GM13977 (cell line): ENCODE measurements around the gene LIMS1.
A peak's percentile ranks its signal among the peaks of the same experiment; 100 is the strongest.

ENCODE experiments used
- DNase-seq: peaks from one replicate; pipeline ENCODE4 v3.0.0; 2012; ENCODE audit warnings: low spot score
- in situ Hi-C: fragments of 300-500 bp; cut with MboI; formaldehyde crosslinking; loops from one replicate; pipeline ENCODE4 v1.12.0; 2022; ENCODE audit warnings: low sequenced_read_pairs, low pct_unique_long_range_greater_than_20kb, mixed read lengths, inconsistent platforms; ENCODE audit not compliant: unreplicated experiment
- TF ChIP-seq, protein P1 (sequence below): IDR thresholded peaks from 2 replicates; pipeline ENCODE4 v1.5.1; 2012; ENCODE audit warnings: mild to moderate bottlenecking, control low read depth; ENCODE audit not compliant: insufficient read depth; ENCODE audit errors: extremely low read depth, missing control alignments

The LIMS1 gene

DNA sequence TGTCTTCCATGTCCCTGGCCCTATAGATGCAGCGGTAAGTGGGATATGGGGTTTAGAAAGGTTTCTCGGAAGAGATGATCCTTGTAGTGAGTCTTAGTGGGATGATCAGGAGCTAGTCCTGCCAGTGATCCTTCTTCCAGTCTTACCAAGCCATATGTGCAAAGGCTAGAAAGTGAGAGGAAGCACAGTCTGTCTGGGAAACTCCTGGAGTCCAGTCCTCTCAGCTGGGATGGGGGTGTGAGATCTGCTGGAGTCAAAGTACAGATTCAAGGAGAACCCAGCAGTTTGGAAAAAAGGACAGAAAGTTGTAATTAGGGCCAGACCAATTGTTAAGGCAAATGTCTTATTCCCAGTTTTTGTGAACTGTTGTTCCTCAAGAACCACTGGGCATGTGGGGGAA is 83.3 kb downstream of the LIMS1 start:
- no peak for DNase-seq
- TF ChIP-seq, protein P1, sequence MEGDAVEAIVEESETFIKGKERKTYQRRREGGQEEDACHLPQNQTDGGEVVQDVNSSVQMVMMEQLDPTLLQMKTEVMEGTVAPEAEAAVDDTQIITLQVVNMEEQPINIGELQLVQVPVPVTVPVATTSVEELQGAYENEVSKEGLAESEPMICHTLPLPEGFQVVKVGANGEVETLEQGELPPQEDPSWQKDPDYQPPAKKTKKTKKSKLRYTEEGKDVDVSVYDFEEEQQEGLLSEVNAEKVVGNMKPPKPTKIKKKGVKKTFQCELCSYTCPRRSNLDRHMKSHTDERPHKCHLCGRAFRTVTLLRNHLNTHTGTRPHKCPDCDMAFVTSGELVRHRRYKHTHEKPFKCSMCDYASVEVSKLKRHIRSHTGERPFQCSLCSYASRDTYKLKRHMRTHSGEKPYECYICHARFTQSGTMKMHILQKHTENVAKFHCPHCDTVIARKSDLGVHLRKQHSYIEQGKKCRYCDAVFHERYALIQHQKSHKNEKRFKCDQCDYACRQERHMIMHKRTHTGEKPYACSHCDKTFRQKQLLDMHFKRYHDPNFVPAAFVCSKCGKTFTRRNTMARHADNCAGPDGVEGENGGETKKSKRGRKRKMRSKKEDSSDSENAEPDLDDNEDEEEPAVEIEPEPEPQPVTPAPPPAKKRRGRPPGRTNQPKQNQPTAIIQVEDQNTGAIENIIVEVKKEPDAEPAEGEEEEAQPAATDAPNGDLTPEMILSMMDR = no peak
- in situ Hi-C loops = no loop called here

DNA sequence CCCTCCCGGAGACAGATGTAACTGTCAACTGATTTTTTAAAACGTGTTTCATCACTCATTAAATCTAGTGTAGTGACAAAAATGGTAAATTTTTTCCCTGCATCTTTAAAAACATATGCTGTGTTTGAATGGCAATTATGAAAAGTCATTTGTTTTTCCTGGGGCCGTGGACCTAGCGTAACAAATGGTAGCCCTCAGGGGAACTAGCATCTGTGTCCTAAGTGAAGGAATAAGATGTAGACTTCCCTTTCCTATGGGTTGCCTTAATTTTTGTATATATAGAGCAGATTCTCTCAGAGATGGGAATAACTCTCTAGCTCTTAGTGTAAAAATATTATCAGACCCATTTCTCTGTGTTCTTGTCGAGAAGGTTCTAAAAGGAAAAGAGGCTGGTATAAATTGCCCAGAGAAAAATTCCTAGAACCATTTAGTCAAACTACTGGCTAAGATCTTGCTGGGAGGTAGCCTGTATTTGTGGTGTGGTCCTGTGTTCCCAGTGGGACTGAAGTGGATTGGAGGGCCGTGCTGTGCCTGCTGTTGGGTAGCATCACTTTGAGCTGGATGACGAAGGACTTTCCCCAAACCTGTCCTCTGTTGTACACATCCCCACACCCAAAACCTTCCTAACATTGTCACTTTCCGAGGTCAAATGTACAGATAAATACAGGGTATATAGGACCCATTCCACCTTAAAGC is 85.8 kb downstream of the LIMS1 start:
- in situ Hi-C loops = no loop called here
- TF ChIP-seq, protein P1 = no peak
- DNase-seq = no peak

DNA sequence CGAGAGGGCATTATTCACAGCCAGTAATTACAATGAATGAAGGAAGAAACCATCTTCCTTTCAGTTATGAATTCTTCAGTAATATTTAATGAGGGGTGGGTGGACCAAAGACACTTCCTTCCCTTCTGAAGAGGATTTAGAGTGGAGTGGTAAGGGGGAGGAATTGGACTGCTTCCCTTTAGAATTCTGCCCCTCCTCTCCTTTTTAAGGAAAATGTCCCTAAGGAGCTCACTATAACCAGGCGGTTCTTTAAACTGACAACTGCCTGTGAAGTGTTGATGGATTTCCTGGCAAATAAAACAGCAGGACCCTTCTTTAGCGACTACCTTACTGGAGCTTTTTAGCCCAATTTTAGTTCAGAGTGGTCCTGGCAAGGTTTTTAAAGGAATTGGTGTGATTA is 86.4 kb downstream of the LIMS1 start:
- no peak for DNase-seq
- in situ Hi-C loops = no loop called here
- TF ChIP-seq, protein P1 = no peak

DNA sequence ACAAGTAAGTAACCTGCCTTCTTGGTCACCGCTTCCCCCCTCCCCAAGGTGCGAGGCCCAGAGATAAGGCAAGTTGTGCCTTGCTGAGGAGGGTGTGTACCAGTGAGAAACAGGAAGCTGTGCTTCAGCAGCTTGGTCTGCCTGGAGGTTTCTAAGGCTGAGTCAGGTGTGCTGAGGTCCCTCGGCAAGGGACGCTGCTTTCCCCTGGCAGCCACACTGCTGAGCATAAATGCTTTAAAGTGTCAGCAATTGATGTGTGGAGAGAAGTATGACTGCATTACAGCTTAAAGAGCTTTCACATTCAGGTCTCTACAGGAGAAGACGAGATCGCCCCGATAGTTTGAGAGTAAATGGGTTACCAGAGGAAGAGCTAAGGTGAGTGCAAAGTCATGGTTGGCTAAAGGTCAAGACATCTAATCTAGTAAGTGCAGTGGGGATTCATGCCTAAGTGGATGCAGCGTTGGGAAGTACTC is 86.9 kb downstream of the LIMS1 start:
- peak; percentile 58 for DNase-seq
- in situ Hi-C loops = no loop called here
- TF ChIP-seq, protein P1 = no peak

DNA sequence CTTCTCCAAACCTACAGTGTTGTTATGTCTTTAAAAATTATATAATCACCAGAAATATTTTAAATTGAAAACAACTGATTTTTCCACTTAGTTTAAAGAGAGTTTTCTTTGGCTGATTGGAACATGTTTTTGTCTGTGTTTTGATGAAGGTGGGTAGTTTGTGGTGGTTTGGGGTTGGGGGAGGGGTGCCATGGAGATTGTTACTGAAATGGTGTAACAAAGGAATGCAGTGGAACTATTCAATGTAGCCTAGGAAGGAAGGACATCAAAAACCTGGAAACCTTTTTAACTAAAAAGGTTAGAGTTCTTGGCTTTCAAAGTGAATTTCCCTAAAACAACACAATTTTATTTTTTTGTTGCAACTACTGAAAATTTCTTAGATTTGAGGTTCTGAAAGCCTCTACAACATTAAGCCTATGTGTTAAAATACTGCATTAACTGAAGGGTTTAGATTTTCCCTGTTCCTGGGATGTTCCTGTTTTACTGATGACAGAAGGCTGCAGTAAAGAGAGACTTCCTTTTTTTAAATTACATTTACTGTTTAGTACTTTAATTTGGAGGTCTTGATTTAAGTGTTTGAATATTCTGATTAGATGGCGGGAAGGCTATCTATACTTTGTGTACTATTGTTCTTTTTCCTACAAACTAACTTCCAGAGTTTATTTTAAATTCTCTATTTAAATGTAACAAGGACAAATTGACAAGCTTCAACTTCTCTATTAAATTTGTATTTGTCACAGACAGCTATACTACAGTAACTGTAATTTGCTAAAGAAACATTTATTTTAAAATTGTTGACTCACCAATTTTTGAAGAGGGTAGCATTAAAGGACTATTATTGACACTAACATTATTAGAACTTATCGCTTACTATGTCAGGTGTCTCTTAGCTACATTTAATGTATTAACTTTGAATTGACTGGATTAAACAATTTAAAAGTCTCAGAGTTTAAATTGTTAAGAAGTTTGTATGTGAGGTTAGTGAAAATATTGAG is 87.7 kb downstream of the LIMS1 start:
- TF ChIP-seq, protein P1 = no peak
- DNase-seq = no peak
- in situ Hi-C loops = no loop called here

DNA sequence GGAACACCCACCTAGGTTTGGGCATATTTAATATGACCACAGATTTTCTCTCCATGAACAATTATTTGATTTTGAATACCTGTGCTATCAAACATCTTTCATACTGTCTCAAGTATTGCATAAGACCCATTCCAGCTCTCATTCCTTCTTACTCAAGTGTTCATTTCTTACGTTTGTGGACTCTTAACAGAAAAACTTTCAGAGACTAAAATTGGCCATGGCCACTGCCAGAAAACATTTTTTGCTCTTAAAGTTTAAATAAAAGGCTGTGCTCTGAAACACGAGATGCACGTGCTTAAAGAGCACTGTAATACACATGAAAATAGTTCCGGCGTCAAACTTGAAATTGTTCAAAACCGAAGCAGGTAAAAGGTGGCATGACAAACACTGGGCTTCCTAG is 89.3 kb downstream of the LIMS1 start:
- in situ Hi-C loops = no loop called here
- no peak for DNase-seq
- TF ChIP-seq, protein P1 = no peak
